H1 (cell line): ENCODE measurements around the gene SFMBT2. TPM values are rescaled to one million over a fixed set of nuclear protein-coding genes. Genes with fewer than 3 reads are reported as not detected.

Experiments used
- CTCF ChIA-PET: fragments of 300-600 bp; sonication (Branson Sonifier 250); formaldehyde crosslinking; loops from one replicate; lab custom pipeline; 2021; ENCODE audit not compliant: partially characterized antibody; lab: Charles Lee
- POLR2A ChIA-PET: fragments of 300-600 bp; sonication (Branson Sonifier 250); formaldehyde crosslinking; loops from one replicate; lab custom pipeline; 2021; ENCODE audit warnings: inconsistent platforms; ENCODE audit not compliant: partially characterized antibody; lab: Charles Lee
- DNase-seq, 2 experiments: peaks; one replicate each; pipeline versions ENCODE4 v3.0.0 to v3.0.0-alpha.2; 2010 to 2022; ENCODE audit warnings: low spot score in 2 of 2, low read depth in 1 of 2, mixed read lengths in 1 of 2
- FAIRE-seq: peaks from 2 replicates; lab custom pipeline; 2011; peaks lifted over from hg19 to GRCh38; lab: Jason Lieb, UNC
- H2AFZ ChIP-seq: 2 replicates; pipeline ENCODE4 v1.8.1; 2012; ENCODE audit warnings: low read length, inconsistent platforms
- H2AK5ac ChIP-seq: 2 replicates; pipeline ENCODE4 v1.6.1; 2013; ENCODE audit warnings: low read depth, low read length
- H2BK120ac ChIP-seq: replicated peaks from 2 replicates; pipeline ENCODE3; 2013; ENCODE audit warnings: low read depth, low read length, inconsistent platforms
- H2BK12ac ChIP-seq: 2 replicates; pipeline ENCODE4 v1.6.1; 2013; ENCODE audit warnings: low read depth, low read length
- H2BK15ac ChIP-seq: 2 replicates; pipeline ENCODE4 v1.6.1; 2013; ENCODE audit warnings: low read length
- H2BK20ac ChIP-seq: 2 replicates; pipeline ENCODE4 v1.6.1; 2013; ENCODE audit warnings: low read length
- H2BK5ac ChIP-seq: 2 replicates; pipeline ENCODE4 v1.6.1; 2013; ENCODE audit warnings: low read depth, low read length
- H3K14ac ChIP-seq: 2 replicates; pipeline ENCODE4 v1.6.1; 2013; ENCODE audit warnings: inconsistent platforms; ENCODE audit not compliant: insufficient read length
- H3K18ac ChIP-seq: 2 replicates; pipeline ENCODE4 v1.6.1; 2013; ENCODE audit warnings: low read length; ENCODE audit errors: extremely low read depth
- H3K23ac ChIP-seq: 2 replicates; pipeline ENCODE4 v1.6.1; 2013; ENCODE audit warnings: inconsistent platforms; ENCODE audit not compliant: insufficient read length
- H3K23me2 ChIP-seq: 2 replicates; pipeline ENCODE4 v1.6.1; 2013; ENCODE audit warnings: low read depth, low read length
- H3K27ac ChIP-seq: 2 replicates; pipeline ENCODE4 v1.6.1; 2011; ENCODE audit warnings: low read depth, low read length, inconsistent platforms
- H3K27me3 ChIP-seq, 4 experiments: replicated peaks in 1 of 4; 1 replicate in 1 of 4; 2 replicates in 3 of 4; pipeline versions ENCODE4 v1.6.1 to v1.8.1; 2011 to 2013; ENCODE audit warnings: low read length in 3 of 4, mild to moderate bottlenecking in 3 of 4, inconsistent platforms in 2 of 4, mixed read lengths in 2 of 4, moderate library complexity in 1 of 4; ENCODE audit not compliant: control insufficient read depth in 3 of 4, insufficient read depth in 3 of 4; ENCODE audit errors: extremely low read depth in 1 of 4
- H3K36me3 ChIP-seq, 4 experiments: 2 replicates each; pipeline versions ENCODE4 v1.6.1 to v1.8.1; 2011 to 2013; ENCODE audit warnings: mild to moderate bottlenecking in 4 of 4, low read length in 3 of 4, moderate library complexity in 2 of 4, control low read depth in 1 of 4, inconsistent platforms in 1 of 4; ENCODE audit not compliant: insufficient read depth in 4 of 4, control insufficient read depth in 2 of 4
- H3K4ac ChIP-seq: replicated peaks from 2 replicates; pipeline ENCODE3; 2013; ENCODE audit warnings: low read length, low read depth, mixed read lengths, inconsistent platforms; ENCODE audit not compliant: insufficient read length
- H3K4me1 ChIP-seq, 4 experiments: replicated peaks in 1 of 4; 1 replicate in 1 of 4; 2 replicates in 3 of 4; pipeline versions ENCODE4 v1.6.1 to v1.8.1; 2011 to 2013; ENCODE audit warnings: low read length in 3 of 4, inconsistent platforms in 2 of 4, mixed read lengths in 1 of 4; ENCODE audit not compliant: insufficient read depth in 4 of 4, control insufficient read depth in 3 of 4
- H3K4me2 ChIP-seq, 2 experiments: 2 replicates each; pipeline versions ENCODE4 v1.6.1 to v1.8.1; 2011 to 2013; ENCODE audit warnings: low read depth in 2 of 2, low read length in 2 of 2, control low read depth in 1 of 2, inconsistent platforms in 1 of 2, mild to moderate bottlenecking in 1 of 2; ENCODE audit not compliant: insufficient read depth in 1 of 2
- H3K4me3 ChIP-seq, 4 experiments: fragments of 200-600, 300-600 bp in 1 of 4; sonication (generic), shearing (Covaris generic), sonication (Bioruptor Twin) in 1 of 4; 2 replicates each; pipeline versions ENCODE4 v1.5.1 to v1.8.1; 2011 to 2016; ENCODE audit warnings: low read length in 4 of 4, low read depth in 3 of 4, control low read depth in 2 of 4, inconsistent platforms in 2 of 4, mild to moderate bottlenecking in 2 of 4, mixed read lengths in 1 of 4, moderate library complexity in 1 of 4; ENCODE audit not compliant: insufficient read depth in 2 of 4; ENCODE audit errors: extremely low read depth in 1 of 4
- H3K56ac ChIP-seq: replicated peaks from 2 replicates; pipeline ENCODE3; 2013; ENCODE audit warnings: low read depth, mild to moderate bottlenecking, mixed read lengths, low read length, inconsistent platforms; ENCODE audit not compliant: insufficient read length
- H3K79me1 ChIP-seq: 2 replicates; pipeline ENCODE4 v1.6.1; 2013; ENCODE audit warnings: low read depth, low read length, control low read depth
- H3K79me2 ChIP-seq, 2 experiments: 2 replicates each; pipeline versions ENCODE4 v1.6.1 to v1.8.1; 2012 to 2013; ENCODE audit warnings: low read length in 2 of 2, mild to moderate bottlenecking in 2 of 2, inconsistent platforms in 1 of 2; ENCODE audit not compliant: insufficient read depth in 2 of 2, control insufficient read depth in 1 of 2
- H3K9ac ChIP-seq, 4 experiments: replicated peaks in 1 of 4; 1 replicate in 1 of 4; 2 replicates in 3 of 4; pipeline versions ENCODE4 v1.6.1 to v1.8.1; 2011 to 2013; ENCODE audit warnings: low read depth in 3 of 4, low read length in 3 of 4, control low read depth in 2 of 4, mild to moderate bottlenecking in 2 of 4, moderate library complexity in 2 of 4, inconsistent platforms in 1 of 4; ENCODE audit errors: extremely low read depth in 1 of 4
- H3K9me3 ChIP-seq, 2 experiments: 2 replicates each; pipeline versions ENCODE4 v1.6.1 to v1.8.1; 2012 to 2013; ENCODE audit warnings: mild to moderate bottlenecking in 2 of 2, moderate library complexity in 2 of 2, control low read depth in 1 of 2, inconsistent platforms in 1 of 2, low read depth in 1 of 2, low read length in 1 of 2, mixed read lengths in 1 of 2; ENCODE audit not compliant: insufficient read depth in 2 of 2
- H4K20me1 ChIP-seq, 2 experiments: replicated peaks in 1 of 2; 2 replicates each; pipeline versions ENCODE3 to v1.8.1; 2011 to 2013; ENCODE audit warnings: inconsistent platforms in 2 of 2, low read length in 2 of 2, mild to moderate bottlenecking in 1 of 2; ENCODE audit not compliant: insufficient read depth in 2 of 2, control insufficient read depth in 1 of 2
- H4K5ac ChIP-seq: 2 replicates; pipeline ENCODE4 v1.6.1; 2013; ENCODE audit warnings: low read length, low read depth, mixed read lengths, inconsistent platforms; ENCODE audit not compliant: insufficient read length
- H4K8ac ChIP-seq: 2 replicates; pipeline ENCODE4 v1.8.0; 2013; ENCODE audit warnings: mild to moderate bottlenecking, moderate library complexity, low read length, inconsistent platforms; ENCODE audit not compliant: insufficient read depth; ENCODE audit errors: extremely low read depth
- H4K91ac ChIP-seq: replicated peaks from 2 replicates; pipeline ENCODE3; 2013; ENCODE audit warnings: low read length, mixed read lengths, inconsistent platforms; ENCODE audit not compliant: insufficient read length
- CTBP2 ChIP-seq: IDR thresholded peaks from 2 replicates; pipeline ENCODE4 v1.7.0; 2011; ENCODE audit warnings: borderline replicate concordance, mild to moderate bottlenecking, moderate library complexity, mixed read lengths, low read length; ENCODE audit not compliant: insufficient read depth, insufficient read length
- HDAC6 ChIP-seq: IDR thresholded peaks from one replicate; pipeline ENCODE4 v1.7.1; 2012; ENCODE audit warnings: low read depth, mild to moderate bottlenecking, inconsistent platforms, low read length, moderate library complexity
- MAX ChIP-seq: IDR thresholded peaks from 2 replicates; pipeline ENCODE4 v1.6.1; 2012; ENCODE audit warnings: inconsistent platforms
- SP2 ChIP-seq: IDR thresholded peaks from 2 replicates; pipeline ENCODE4 v1.6.1; 2012; ENCODE audit warnings: mild to moderate bottlenecking, low read length, inconsistent platforms
- TEAD4 ChIP-seq: IDR thresholded peaks from 2 replicates; pipeline ENCODE4 v1.6.1; 2012; ENCODE audit warnings: low read depth, low read length, inconsistent platforms, mixed read lengths
- WGBS, 2 experiments: shearing (Covaris generic) in 1 of 2; methylation state at CpG; one replicate each; pipeline versions ENCODE4 v1.1.6 to v1.1.7; 2013 to 2015; ENCODE audit warnings: low lambda C conversion rate in 2 of 2, mixed read lengths in 2 of 2, inconsistent platforms in 1 of 2, low coverage in 1 of 2, missing lambda C conversion rate in 1 of 2; ENCODE audit not compliant: insufficient replicate concordance in 2 of 2, insufficient coverage in 1 of 2, insufficient read length in 1 of 2; ENCODE audit errors: extremely low coverage in 1 of 2, missing lambda C conversion rate in 1 of 2; 5-methylcytosine and 5-hydroxymethylcytosine counted together
- polyA plus RNA-seq, 7 experiments: library from polyadenylated mRNA; depleted of rRNA in 3 of 7; stranded (reverse) in 5 of 7; unstranded in 2 of 7; fragments of >200 nt in 5 of 7; fragments of 200-250 nt in 2 of 7; gene quantifications; 1 replicate in 5 of 7; 2 replicates in 1 of 7; 4 replicates in 1 of 7; pipeline versions ENCODE4 v1.2.1 to v1.2.3, GENCODE V29; 2011 to 2013; ENCODE audit warnings: missing spikeins in 2 of 7, mixed read lengths in 2 of 7
- total RNA-seq: library from RNA; stranded (reverse); fragmentation: NEBNext Ultra II Directional; extraction: Animal tissue kit (Norgen Biotek cat#: 25700); gene quantifications from 2 replicates; pipeline ENCODE4 v1.2.1, GENCODE V29; 2021
- TF ChIP-seq, protein P1 (sequence below): IDR thresholded peaks from 2 replicates; pipeline ENCODE4 v1.6.1; 2011; ENCODE audit warnings: low read length, improper control_type of control experiment

Gene SFMBT2
- total and polyA plus RNA-seq, 2 of the 8 experiments (the other 6 are each of a cell fraction or from before 2014, with no cell fraction given) = 2.9 to 11.0 TPM

GRCh38 chr10:7302930-7303557 lies 107.8 kb downstream of the SFMBT2 start:
- Histone ChIP-seq H3K4me2 (no peak overlapping the region), H3K56ac (no peak overlapping the region), H3K4me3 (no peak overlapping the region), H2BK120ac (no peak overlapping the region), H2BK15ac (no peak overlapping the region), H4K8ac (no peak overlapping the region), H3K23ac (no peak overlapping the region), H3K14ac (no peak overlapping the region), H3K9me3 (no peaks in the 10 kb centered on the region), H3K4me1 (peaks cover 0 to 11% (median 2%) of the 10 kb centered on the region in 4 experiments; a peak in 4 of 7 replicates), H3K36me3 (no peaks in the 10 kb centered on the region), H3K27me3 (no peaks in the 10 kb centered on the region), H2AK5ac (no peak overlapping the region), H4K91ac (no peak overlapping the region), H3K79me2 (peaks cover 4 to 15% of the 10 kb centered on the region in 2 experiments; a peak in 2 of 4 replicates), H2BK5ac (no peak overlapping the region), H2BK12ac (no peak overlapping the region), H3K9ac (no peak overlapping the region), H3K18ac (no peak overlapping the region), H3K79me1 (peaks cover 8% of the 10 kb centered on the region), H2AFZ (no peak overlapping the region), H3K23me2 (no peaks in the 10 kb centered on the region), H3K4ac (no peak overlapping the region), H2BK20ac (no peak overlapping the region), H4K5ac (no peak overlapping the region), H3K27ac (no peak overlapping the region), H4K20me1 (peaks cover 0 to 5% of the 10 kb centered on the region in 2 experiments)
- CTCF ChIA-PET = interaction anchor here (0.6 to 3.8 kb wide), 10 partner anchors 10 to 727 kb away, joined by 3 to 17 read pairs (median 4); no protein-coding TSS in a partner anchor
- 36% methylated on average over 2 of the region's 2 CpGs; no CpG with 5 or more reads in 1 of the 2 experiments for WGBS, 2 experiments
- FAIRE-seq (no peak), DNase-seq (no peak)
- no peak for TF ChIP-seq TEAD4
- TF ChIP-seq SP2 = no peak
- TF ChIP-seq CTBP2 = no peak
- TF ChIP-seq, protein P1, sequence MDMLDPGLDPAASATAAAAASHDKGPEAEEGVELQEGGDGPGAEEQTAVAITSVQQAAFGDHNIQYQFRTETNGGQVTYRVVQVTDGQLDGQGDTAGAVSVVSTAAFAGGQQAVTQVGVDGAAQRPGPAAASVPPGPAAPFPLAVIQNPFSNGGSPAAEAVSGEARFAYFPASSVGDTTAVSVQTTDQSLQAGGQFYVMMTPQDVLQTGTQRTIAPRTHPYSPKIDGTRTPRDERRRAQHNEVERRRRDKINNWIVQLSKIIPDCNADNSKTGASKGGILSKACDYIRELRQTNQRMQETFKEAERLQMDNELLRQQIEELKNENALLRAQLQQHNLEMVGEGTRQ = no peak
- TF ChIP-seq MAX = no peak
- TF ChIP-seq HDAC6 = no peak
- POLR2A ChIA-PET = interaction anchor here (0.6 kb wide), 1 partner anchor 133 kb away, joined by 4 read pairs; no protein-coding TSS in a partner anchor
